NK-92 (cell line): ENCODE results near the gene RAB1A.

Source experiments
- DNase-seq: peaks from one replicate; lab custom pipeline; 2025; ENCODE audit not compliant: unreplicated experiment; lab: John Stamatoyannopoulos, UW

The RAB1A gene

DNA sequence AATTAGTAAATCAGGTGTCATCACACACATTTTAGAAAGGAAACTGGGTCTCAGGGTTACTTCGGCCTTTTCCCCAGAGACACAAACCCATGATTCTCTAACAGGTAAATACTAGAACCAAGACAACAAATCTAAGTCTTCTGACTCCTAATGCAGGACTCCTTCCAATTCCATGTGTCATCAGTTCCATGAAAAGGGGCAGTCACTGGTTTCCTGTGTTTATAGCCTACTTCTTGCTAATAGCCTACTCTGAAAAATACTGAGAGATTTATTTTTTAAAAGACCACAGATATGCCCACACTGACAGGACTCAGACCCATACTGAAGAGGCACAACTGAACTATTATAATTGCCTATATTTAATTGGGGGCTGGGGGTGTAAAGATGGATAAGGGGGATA lies 33.0 kb downstream of the RAB1A start:
- DNase-seq, result no peak

DNA sequence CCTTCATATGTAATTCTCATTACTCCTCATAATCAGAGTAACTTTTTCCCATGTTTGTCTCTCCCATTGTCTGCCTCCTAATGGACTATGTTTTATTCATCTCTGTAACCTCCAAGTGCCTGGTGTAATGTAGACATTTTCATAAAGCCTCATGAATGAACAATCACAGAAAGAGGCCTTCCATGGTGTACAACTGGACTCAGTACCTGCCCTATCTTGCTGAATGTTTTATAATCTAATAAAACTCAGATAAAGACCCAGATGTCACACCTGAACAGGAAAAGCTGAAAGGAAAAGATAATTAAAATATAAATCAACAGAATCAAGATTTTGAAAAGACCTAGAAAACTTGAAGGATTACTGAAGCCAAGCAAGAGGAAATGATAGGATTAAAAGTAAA lies 36.7 kb downstream of the RAB1A start:
- DNase-seq, result no peak

DNA sequence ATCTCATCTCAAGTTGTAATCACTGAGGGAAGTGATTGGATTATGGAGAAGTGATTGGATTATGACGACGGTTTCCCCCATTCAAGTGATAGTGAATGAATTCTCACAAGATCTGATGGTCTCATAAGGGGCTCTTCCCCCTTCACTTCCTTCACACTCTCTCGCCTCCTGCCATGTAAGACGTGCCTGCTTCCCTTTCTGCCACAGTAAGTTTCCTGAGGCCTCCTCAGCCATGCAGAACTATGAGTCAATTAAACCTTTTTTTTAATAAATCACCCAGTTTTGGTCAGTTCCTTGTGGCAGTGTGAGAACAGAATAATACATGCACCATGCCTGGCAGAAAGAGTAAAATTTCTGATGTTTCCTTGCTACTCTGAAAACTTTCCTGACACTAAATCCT lies 37.1 kb downstream of the RAB1A start:
- no peak for DNase-seq

DNA sequence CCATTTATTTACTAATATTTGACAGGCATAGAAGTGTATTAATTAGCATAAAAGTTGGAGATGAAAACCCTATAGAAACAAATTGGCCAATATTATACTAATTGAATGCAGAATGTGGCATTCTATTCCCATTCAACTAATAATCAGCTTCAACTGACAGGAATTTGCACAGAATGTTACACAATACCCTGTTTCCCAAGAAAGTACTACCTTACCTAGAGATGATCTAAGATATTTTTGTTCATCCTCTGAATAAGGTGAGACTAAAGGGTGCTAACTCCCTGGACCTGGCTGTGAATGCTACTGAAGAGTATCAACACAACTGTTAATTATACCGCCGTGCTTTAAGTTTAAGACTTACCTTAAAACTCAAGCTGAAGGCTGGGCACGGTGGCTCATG lies 44.8 kb downstream of the RAB1A start:
- no peak for DNase-seq

DNA sequence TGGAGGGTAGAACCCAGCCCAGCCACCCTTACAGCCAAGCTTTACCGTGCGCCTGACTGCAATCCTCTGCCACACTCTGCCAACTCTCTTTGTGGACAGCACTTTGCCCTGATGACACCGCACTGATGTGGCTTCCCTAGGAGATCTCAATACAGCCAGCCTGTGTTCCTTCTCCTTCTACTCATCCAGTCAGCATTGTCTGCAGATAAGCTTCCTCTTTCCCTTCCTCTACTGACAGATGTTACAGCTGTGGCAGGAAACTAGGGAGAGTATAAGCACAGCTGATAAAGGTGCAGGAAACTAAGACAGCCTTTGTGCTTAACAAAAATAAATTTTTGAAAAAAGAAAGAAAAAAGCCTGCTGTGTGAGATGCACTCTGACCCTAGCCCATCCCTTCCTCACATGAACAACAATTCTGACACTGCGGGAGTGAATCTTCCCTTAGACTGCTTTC lies 48.6 kb downstream of the RAB1A start:
- DNase-seq, result no peak

DNA sequence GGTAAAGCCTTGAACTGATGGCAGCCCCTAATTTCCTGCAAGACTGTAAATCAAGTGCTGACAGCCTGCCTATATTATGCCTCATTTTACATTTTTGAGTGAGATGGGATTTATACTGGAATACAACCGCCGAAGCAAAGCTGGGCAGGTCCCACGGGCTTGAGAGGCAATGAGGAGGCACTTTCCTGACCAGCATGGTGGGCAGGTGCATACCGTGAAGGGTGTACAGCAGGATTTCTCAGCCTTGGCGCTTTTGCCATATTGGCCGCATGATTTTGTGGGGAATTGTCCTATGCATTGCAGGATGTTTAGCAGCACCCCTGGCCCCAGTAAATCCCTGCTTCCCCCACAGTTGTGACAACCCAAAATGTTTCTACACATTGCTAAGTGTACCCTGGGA lies 50.9 kb downstream of the RAB1A start:
- no peak for DNase-seq

DNA sequence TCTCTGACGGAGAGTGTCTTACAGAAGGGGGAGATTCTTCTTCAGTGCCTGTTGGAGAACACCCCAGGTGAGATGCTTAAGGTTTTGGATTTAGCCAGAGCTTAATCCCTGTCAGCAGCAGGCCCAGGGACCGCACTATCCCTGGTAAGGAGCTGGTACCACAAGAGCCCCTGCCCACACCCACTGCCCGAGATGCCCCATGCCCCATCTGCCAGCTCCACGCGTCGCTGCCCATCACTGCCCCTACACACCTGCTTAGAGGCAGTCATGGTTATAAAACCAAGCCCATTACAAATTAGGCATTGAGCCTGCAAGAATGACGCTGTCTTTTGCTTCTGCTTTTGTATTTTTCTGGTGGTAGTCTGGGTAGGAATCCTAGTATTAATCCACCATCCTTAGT lies 52.0 kb downstream of the RAB1A start:
- no peak for DNase-seq

DNA sequence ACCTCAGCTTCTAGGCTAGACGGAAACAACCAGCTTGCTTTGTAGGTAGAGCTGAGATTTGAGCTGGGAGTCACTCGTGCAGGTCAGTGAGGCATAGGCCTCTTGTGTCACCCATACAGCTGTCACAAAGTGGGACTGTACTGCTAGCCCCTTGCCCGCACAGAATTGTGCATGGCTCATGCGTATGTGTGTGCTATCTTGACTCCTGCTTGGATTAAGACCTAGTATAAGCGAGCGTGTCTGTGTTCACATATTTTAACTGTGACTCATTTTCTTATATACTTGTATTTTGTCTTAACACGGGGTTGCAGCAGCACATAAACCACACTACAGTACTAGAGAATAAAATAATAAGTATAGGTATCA lies 53.6 kb downstream of the RAB1A start:
- DNase-seq, result no peak

DNA sequence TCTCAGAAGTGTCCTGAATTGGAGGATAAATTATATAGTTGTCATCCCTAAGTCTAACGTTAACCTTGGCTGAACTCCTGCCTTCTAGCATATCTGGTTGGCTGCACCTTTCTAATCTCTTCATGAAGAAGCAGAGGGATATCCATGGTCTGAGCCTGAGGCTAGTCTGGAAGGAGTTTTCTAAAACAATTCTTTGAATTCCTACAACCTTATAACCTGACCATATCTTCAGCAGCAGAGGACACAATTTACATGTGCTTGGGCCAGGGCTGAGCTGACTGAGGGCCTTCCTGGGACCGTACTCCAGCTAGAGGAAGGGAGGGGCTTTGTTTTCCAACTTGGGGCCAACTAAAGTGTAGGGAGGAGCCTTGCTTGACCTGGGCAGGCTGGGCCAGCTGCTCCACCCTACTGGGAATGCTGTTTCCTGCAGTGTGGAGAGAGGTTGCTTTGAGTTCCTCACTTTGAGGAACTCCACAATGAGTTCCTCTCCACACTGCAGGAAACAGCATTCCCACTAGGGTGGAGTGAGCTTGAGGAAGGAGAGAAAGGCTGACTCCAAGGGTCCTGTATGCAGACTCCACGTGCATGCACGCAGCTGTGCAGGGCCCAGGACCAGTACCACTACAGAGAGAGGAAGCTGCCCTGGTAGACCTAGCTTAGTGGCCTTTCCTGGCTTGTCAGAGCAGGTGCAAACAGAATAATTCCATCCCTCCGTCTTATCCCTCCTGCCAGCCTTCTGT lies 54.1 kb downstream of the RAB1A start:
- no peak for DNase-seq

DNA sequence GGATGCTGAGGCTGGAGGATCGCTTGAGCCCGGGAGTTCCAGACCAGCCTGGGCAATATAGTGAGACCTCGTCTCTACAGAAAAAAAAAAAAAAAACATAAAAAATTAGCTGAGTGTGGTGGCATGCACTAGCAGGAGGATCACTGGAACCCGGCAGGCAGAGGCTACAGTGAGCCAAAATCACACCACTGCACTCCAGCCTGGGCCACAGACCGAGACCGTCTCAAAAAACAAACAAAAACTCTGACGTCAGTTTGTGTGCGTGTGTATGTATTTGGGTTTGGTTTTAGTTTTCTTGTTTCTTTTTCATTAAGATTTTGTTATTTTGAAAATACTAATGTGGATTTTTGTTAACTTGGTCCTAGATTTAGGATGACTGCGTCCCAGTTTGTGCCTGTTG lies 54.7 kb downstream of the RAB1A start:
- DNase-seq, result no peak

DNA sequence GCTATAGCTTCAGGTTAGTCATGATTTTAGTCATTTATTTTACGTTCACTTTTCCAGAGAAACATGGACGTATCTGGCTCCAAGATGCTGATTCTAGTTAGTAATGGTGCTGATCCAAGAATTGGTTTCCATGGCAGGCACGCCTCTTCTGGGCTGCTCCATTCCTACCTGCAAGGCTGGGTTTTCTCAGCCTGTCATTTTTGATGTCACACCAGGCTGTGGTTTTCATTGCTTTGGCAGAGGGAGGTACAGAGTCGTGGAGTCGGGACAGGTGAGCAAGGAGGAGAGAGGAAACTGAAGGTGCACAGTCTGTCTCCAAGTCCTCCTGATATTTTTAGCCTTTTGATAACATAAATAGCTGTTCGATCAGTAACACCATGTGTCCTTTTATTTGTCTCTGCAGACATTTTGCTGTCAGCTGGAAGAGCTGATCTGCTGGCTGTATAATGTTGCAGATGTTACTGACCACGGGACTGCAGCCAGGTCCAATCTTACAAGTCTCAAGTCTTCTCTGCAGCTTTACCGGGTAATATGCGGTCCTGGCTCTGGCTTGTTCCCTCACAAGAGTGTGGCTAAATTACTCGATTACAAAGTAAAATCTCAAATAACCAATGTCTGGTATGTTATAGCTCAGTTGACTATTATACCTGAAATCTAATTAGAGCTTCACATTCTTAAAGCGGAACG lies 55.9 kb downstream of the RAB1A start:
- no peak for DNase-seq

DNA sequence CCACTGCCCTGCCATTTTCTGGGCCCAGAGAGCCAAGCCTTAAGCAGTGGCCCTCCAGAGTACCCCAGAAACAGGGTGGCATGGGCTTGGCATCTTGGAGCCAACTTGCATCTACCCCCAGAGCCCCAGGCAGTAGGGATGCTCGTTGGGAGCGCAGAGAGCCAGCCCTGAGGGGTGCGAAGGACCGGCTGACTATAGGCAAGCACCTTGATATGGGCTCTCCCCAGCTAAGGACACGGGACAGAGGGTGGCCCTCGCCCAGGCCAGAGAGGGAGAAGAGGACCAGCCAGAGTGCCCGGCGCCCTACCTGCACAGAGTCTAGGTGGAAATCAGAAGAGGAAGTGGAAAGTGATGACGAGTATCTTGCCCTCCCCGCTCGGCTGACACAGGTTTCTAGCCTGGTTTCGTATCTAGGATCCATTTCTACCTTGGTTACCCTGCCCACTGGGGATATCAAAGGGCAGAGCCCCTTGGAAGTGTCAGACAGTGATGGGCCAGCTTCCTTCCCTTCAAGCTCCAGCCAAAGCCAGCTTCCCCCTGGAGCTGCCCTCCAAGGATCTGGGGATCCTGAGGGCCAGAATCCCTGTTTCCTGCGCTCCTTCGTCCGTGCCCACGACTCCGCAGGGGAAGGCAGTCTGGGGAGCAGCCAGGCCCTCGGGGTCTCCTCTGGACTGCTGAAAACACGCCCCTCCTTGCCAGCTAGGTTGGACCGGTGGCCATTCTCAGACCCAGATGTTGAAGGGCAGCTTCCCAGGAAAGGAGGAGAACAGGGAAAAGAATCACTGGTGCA lies 57.5 kb downstream of the RAB1A start:
- DNase-seq, result no peak

DNA sequence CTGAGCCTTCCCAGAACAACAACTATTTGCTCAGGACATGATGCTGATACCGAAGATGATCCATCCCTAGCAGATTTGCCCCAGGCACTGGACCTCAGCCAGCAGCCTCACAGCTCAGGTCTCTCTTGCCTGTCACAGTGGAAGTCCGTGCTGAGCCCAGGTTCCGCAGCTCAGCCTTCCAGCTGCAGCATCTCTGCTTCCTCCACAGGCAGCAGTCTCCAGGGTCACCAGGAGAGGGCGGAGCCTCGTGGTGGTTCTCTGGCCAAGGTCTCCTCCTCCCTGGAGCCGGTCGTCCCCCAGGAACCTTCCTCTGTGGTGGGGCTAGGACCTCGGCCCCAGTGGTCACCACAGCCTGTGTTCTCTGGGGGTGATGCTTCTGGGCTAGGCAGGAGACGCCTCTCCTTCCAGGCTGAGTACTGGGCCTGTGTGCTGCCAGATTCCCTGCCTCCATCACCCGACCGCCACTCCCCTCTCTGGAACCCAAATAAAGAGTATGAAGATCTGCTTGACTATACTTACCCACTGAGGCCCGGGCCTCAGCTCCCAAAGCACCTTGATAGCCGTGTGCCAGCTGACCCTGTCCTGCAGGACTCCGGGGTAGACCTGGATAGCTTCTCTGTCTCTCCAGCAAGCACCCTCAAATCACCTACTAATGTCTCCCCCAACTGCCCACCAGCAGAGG lies 58.3 kb downstream of the RAB1A start:
- no peak for DNase-seq

DNA sequence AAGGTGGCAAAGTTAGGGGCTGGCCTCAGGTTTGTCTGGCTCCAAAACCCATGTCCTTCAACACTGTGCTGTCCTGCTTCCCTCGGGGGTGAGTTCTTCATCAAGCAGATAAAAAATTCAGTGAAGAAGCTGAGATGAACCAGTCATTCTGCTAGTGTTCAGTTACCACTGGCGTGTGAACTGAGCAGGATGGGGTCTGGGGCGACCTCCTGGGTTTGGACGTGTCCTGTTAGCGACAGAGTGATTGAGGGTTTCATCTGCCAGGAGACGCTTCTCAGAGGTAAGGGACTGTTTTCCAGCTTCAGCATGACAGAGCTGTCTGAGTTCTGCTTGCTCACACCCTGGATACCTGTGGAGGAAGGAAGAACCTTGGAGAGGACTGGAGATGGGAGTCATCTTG lies 59.0 kb downstream of the RAB1A start:
- DNase-seq, result no peak

DNA sequence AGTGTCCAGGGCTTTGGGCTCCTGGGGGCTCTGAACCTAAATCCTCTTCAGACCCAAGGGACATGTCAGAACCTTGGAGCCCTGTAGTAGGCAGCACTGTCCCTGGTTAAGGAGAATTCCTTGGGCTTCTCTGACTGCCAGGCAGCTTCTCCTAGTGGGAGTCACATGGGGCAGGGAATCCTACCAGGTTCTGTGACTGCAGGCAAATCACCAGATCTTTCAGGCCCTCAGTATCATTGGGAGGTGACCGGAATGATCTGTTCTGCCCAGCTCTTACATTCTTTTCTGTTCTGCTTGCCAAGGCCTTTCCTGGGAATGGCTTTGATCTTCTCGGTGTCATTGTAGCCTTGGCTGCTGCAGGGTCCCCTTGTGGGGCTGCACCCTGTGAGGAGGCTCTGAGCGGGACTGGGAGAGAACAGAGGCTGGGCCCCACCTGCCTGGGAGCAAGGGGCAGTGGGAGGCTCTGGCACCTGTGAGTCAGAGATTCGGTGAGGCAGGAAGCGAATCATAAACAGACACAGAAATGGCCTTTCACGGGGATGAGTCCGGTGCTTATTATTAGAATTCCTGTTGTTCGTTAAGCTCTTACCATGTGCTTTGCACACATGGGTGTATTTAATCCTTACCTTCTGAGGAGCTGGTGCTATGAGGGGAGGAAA lies 59.6 kb downstream of the RAB1A start:
- no peak for DNase-seq

DNA sequence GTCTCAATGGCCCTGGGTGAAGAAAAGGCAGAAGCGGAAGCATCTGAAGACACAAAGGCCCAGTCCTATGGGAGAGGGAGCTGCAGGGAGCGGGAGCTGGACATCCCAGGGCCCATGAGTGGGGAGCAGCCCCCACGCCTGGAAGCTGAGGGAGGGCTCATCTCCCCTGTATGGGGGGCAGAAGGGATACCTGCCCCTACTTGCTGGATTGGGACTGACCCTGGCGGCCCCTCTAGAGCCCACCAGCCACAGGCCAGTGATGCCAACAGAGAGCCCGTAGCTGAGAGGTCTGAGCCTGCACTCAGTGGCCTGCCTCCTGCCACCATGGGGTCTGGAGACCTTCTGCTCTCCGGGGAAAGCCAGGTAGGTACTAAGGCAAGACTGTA lies 60.5 kb downstream of the RAB1A start:
- DNase-seq, result no peak

DNA sequence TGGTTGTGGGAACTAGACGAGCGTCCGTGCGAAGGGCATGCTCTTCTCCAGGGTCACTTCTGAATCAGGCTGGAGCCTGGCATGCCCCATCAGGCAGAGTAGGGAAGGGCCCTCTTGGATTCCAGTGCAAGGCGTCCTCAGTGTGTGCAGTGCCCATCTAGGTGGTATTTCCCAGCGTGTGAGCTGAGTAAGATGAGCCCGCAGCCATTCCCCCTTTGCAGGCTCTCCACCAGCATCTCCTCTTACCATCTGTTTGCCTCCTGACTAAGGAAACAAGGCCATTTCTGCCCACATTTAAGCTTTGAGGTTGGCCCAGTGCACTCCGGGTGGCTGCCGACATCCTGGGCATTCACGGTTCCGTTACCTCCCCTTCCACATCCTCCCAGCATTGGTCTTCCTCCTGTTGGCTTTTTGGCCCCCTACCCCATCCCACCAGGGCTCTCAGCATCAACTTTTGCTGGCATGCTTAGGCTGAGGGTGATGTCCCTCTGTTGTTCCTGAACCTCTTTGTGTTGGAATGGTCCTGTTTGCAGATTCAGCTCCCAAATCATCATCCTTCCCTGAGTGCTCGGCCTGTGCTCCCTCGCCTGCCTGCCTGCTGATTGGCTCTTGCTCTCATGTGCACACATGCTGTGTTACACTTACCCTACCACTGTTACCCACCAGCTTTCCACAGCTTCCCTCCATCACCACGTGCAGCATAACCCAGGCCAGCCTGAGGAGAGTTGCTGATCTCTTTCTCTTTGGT lies 61.9 kb downstream of the RAB1A start:
- no peak for DNase-seq

DNA sequence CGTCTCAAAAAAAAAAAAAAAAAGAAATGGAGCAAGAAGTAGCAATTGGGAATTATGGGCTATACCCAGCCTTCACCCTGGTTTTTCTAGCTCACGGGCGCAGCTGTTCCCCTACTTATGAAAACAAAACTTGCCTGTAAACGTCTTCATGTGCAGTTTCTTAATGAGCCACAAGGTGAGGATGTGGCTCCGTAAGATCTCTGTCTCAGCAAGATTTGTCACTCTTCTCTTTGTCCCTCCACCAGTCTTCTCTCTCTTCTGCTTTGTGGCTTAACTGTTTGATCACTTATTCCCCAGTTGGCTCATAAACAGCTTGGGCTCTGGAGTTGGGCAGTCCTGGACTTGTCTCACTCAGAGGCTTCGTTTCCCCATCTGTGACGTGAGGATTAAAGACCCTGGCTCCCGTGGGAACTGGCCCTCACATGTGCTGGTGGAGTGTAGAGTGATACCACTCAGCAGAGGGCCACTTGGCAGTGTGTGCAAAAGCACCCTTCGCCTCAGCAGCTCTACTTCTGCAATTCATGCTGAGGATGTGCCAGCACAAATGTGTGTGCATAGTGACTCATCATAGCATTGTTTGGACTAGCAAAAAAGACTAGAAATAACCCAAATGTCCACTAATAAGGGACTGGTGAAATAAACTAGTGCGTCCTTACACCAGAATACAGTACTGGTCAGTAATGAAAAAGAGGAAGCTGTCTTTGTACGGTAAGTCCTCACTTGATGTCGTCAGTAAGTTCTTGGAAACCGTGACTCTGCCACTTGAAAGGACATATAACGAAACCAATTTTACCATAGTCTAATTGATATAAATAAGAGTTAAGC lies 65.0 kb downstream of the RAB1A start:
- DNase-seq, result no peak
